ENCODE data around the gene MYO1E. TPM values are rescaled to one million over a fixed set of nuclear protein-coding genes. Genes with fewer than 3 reads are reported as not detected.

The MYO1E gene
- polyA plus RNA-seq, 2 donors, result 39.6 to 43.3 TPM

DNA sequence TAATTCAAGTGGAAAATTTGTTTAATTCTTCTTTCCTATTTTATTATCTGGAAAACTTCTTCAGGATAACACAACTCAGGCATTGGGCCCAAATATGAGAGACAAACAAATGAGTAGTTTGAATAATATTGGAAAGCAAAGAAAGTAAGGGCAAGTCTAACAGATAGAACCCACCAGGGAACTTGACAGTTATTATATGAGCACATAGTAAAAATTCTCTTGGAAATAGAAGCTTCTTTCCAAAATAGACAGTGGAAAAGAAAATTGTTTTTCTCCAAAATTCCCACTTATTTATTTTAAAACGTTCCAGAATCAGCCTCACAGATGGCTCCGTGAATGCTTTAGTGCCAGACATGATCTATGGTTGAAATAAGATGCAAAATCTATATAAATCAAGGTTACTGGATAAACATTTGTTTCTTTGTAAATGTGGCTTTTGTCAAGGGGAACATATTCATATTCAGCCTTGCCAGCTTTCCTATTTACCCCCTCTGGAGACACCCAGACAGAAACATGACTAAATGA, 142.1 kb downstream of the MYO1E start:
- Histone ChIP-seq H3K4me3 (ENCODE audit: low read depth in 1 of 2, low read length in 2 of 2) (no peak overlapping the region), H3K9me3 (ENCODE audit: control insufficient read depth in 2 of 2, insufficient read depth in 1 of 2, low read depth in 1 of 2, low read length in 1 of 2) (no peaks in the 10 kb centered on the region), H3K27ac (ENCODE audit: low read depth in 2 of 2, low read length in 1 of 2) (no peak overlapping the region), H3K36me3 (ENCODE audit: control insufficient read depth in 2 of 2, insufficient read depth in 2 of 2, low read length in 1 of 2) (peaks cover 5 to 8% of the 10 kb centered on the region in 2 donors), H3K4me1 (ENCODE audit: control insufficient read depth in 2 of 2, insufficient read depth in 2 of 2, low read length in 1 of 2) (peaks cover 0 to 4% of the 10 kb centered on the region in 2 donors), H3K27me3 (ENCODE audit: control insufficient read depth in 1 of 2, insufficient read depth in 2 of 2, low read length in 2 of 2) (no peaks in the 10 kb centered on the region)
- 72 to 76% methylated on average over 2 of the region's 2 CpGs for WGBS, 2 donors

DNA sequence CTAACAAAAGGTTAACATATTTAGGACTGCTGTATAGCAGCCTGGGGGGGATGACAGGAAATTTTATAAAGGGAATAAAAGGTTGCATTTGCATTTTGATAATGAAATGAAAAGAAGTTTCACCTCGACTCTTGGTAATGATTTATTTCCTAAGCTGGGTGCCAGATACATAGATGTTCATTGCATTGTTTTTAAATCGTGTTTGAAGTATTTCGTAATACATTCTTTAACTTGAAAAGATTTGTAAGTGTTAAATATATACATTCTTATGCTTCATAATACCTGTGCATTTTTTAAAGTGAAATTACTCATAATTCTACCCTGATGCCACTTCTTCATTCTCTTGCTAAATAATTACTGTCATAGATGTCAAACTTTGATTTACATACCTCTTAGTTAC, 143.2 kb downstream of the MYO1E start:
- Histone ChIP-seq H3K4me3 (ENCODE audit: low read depth in 1 of 2, low read length in 2 of 2) (no peak overlapping the region), H3K27me3 (ENCODE audit: control insufficient read depth in 1 of 2, insufficient read depth in 2 of 2, low read length in 2 of 2) (no peaks in the 10 kb centered on the region), H3K36me3 (ENCODE audit: control insufficient read depth in 2 of 2, insufficient read depth in 2 of 2, low read length in 1 of 2) (peaks cover 5 to 11% of the 10 kb centered on the region in 2 donors), H3K4me1 (ENCODE audit: control insufficient read depth in 2 of 2, insufficient read depth in 2 of 2, low read length in 1 of 2) (peaks cover 0 to 4% of the 10 kb centered on the region in 2 donors), H3K27ac (ENCODE audit: low read depth in 2 of 2, low read length in 1 of 2) (no peak overlapping the region), H3K9me3 (ENCODE audit: control insufficient read depth in 2 of 2, insufficient read depth in 1 of 2, low read depth in 1 of 2, low read length in 1 of 2) (no peaks in the 10 kb centered on the region)
- 52% methylated on average over 3 of the region's 3 CpGs for WGBS, 2 donors

DNA sequence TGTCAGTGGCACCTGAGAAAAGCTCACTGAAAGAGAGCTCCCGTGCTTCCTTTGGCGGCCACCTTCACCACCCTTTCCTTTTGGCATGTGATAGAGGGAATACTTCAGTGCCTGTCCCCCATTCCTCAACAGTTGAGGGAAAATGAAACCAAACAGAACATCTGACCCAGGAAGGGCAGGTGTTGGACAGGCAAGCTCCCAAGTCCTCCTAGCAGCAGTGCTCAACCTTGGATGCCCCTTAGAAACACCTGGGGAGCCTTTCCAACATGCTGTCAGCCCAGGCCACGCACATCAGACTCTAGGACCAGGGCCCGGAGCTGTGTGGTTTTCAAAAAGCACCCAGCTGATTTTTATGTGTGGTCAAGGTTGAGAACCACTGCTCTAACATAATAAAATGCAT, 143.7 kb downstream of the MYO1E start:
- Histone ChIP-seq H3K4me1 (ENCODE audit: control insufficient read depth in 2 of 2, insufficient read depth in 2 of 2, low read length in 1 of 2) (peaks cover 0 to 4% of the 10 kb centered on the region in 2 donors), H3K9me3 (ENCODE audit: control insufficient read depth in 2 of 2, insufficient read depth in 1 of 2, low read depth in 1 of 2, low read length in 1 of 2) (no peaks in the 10 kb centered on the region), H3K4me3 (ENCODE audit: low read depth in 1 of 2, low read length in 2 of 2) (no peak overlapping the region), H3K27ac (ENCODE audit: low read depth in 2 of 2, low read length in 1 of 2) (no peak overlapping the region), H3K27me3 (ENCODE audit: control insufficient read depth in 1 of 2, insufficient read depth in 2 of 2, low read length in 2 of 2) (no peaks in the 10 kb centered on the region), H3K36me3 (ENCODE audit: control insufficient read depth in 2 of 2, insufficient read depth in 2 of 2, low read length in 1 of 2) (peaks cover 5 to 12% of the 10 kb centered on the region in 2 donors)
- 76 to 82% methylated on average over 4 of the region's 4 CpGs for WGBS, 2 donors

DNA sequence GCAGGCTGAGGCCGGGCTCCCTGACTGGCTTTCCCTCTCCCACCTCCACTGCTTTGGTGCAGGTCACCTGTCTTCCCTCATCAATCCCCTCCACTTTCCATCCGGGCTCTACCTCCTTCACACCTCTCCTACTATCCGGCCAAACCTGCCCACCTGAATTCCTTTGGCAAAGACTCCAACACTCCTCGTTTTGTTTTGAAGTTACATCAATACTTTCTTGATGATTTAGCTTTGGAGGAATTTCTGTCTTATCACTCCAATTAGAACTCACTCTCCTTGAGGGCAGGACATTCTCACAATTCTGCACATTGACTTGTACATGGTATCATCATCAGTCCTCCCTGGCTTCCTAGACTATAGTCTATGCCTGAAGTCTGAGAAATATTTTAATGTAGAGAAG, 145.7 kb downstream of the MYO1E start:
- Histone ChIP-seq H3K27me3 (ENCODE audit: control insufficient read depth in 1 of 2, insufficient read depth in 2 of 2, low read length in 2 of 2) (no peaks in the 10 kb centered on the region), H3K27ac (ENCODE audit: low read depth in 2 of 2, low read length in 1 of 2) (no peak overlapping the region), H3K4me3 (ENCODE audit: low read depth in 1 of 2, low read length in 2 of 2) (no peak overlapping the region), H3K36me3 (ENCODE audit: control insufficient read depth in 2 of 2, insufficient read depth in 2 of 2, low read length in 1 of 2) (peaks cover 11 to 15% of the 10 kb centered on the region in 2 donors), H3K4me1 (ENCODE audit: control insufficient read depth in 2 of 2, insufficient read depth in 2 of 2, low read length in 1 of 2) (peaks cover 0 to 2% of the 10 kb centered on the region in 2 donors), H3K9me3 (ENCODE audit: control insufficient read depth in 2 of 2, insufficient read depth in 1 of 2, low read depth in 1 of 2, low read length in 1 of 2) (no peaks in the 10 kb centered on the region)
- 87% methylated on average over 4 of the region's 4 CpGs for WGBS, 2 donors

DNA sequence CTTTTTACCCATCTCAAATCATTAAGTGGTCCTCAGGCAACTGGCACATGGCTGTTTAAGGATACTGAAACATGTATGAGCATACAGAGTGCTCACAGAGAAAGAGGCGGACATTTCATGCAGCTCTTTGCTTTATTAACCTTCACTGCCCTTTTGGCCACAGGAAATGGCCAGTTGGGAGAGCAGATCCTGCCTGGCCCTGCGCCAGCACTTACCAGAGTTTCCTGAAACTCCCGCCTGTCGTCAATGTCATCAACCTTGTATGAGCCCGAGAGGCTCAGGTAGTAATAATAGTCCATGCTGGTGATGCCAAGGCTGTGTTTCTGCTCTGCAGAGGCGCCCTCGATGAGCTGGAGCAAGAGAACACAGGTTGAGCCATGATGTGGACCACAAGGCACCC, 148.2 kb downstream of the MYO1E start:
- H3K27ac ChIP-seq (ENCODE audit: low read depth in 2 of 2, low read length in 1 of 2), result no peak overlapping the region
- H3K4me1 ChIP-seq (ENCODE audit: control insufficient read depth in 2 of 2, insufficient read depth in 2 of 2, low read length in 1 of 2), result no peaks in the 10 kb centered on the region
- H3K36me3 ChIP-seq (ENCODE audit: control insufficient read depth in 2 of 2, insufficient read depth in 2 of 2, low read length in 1 of 2), result peaks cover 6 to 13% of the 10 kb centered on the region in 2 donors
- no peak overlapping the region for H3K4me3 ChIP-seq (ENCODE audit: low read depth in 1 of 2, low read length in 2 of 2)
- H3K27me3 ChIP-seq (ENCODE audit: control insufficient read depth in 1 of 2, insufficient read depth in 2 of 2, low read length in 2 of 2), result no peaks in the 10 kb centered on the region
- H3K9me3 ChIP-seq (ENCODE audit: control insufficient read depth in 2 of 2, insufficient read depth in 1 of 2, low read depth in 1 of 2, low read length in 1 of 2), result no peaks in the 10 kb centered on the region
- 81 to 82% methylated on average over 7 of the region's 7 CpGs for WGBS, 2 donors

DNA sequence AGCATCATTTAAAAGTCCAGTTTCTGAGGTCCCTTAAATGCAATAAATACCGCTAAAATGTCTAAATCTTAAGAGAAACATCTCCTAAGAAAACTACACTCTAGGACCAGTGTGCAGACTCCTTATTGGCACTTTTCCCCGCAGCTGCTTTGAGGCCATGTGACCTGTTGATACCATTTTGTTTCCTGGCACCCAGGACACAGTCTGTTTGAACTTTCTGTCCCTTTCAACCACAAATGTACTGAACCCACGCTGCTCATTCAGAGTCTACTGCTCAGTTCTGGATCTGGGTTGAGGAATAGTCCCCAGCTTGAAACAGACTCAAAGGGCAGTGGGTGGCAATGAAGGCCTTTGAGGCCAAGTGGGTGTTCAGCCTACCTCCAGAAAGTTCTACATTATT, 148.9 kb downstream of the MYO1E start:
- WGBS, 2 donors, result 78 to 81% methylated on average over 3 of the region's 3 CpGs
- Histone ChIP-seq H3K27me3 (ENCODE audit: control insufficient read depth in 1 of 2, insufficient read depth in 2 of 2, low read length in 2 of 2) (no peaks in the 10 kb centered on the region), H3K4me1 (ENCODE audit: control insufficient read depth in 2 of 2, insufficient read depth in 2 of 2, low read length in 1 of 2) (no peaks in the 10 kb centered on the region), H3K27ac (ENCODE audit: low read depth in 2 of 2, low read length in 1 of 2) (no peak overlapping the region), H3K9me3 (ENCODE audit: control insufficient read depth in 2 of 2, insufficient read depth in 1 of 2, low read depth in 1 of 2, low read length in 1 of 2) (no peaks in the 10 kb centered on the region), H3K36me3 (ENCODE audit: control insufficient read depth in 2 of 2, insufficient read depth in 2 of 2, low read length in 1 of 2) (peaks cover 8 to 11% of the 10 kb centered on the region in 2 donors), H3K4me3 (ENCODE audit: low read depth in 1 of 2, low read length in 2 of 2) (no peak overlapping the region)

DNA sequence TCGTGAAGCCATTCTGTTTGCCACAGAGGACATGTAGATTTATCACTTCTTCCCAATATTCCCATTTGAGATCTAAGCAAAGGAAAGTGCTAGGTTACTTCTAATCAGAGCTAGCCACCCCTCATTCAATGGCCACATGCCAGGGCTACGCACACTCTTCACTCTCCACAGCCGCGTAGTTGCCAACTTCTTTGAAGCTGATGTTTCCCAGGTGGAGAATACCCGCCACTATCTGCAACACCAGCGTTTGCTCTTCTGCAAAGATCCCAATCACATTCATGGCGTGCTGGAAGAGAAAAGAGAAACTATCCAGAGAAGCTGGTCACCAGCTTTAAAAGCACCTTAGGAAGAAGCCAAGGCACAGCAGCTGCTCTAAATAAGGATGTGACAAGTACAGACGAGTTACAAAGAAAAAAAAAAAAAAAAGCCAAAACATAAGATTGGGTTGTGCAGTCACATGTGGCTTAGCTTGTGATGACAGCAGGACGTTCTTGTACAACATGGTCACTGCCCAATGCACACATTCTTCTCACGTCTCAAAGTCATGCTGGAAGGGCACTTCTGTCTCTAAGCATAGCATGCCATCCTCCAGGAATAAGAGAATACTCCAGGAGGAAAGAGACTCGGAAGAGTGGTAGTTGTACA, 149.6 kb downstream of the MYO1E start:
- H3K9me3 ChIP-seq (ENCODE audit: control insufficient read depth in 2 of 2, insufficient read depth in 1 of 2, low read depth in 1 of 2, low read length in 1 of 2), result no peaks in the 10 kb centered on the region
- peaks cover 10% of the 10 kb centered on the region in 2 donors for H3K36me3 ChIP-seq (ENCODE audit: control insufficient read depth in 2 of 2, insufficient read depth in 2 of 2, low read length in 1 of 2)
- H3K4me3 ChIP-seq (ENCODE audit: low read depth in 1 of 2, low read length in 2 of 2), result no peak overlapping the region
- no peak overlapping the region for H3K27ac ChIP-seq (ENCODE audit: low read depth in 2 of 2, low read length in 1 of 2)
- no peaks in the 10 kb centered on the region for H3K27me3 ChIP-seq (ENCODE audit: control insufficient read depth in 1 of 2, insufficient read depth in 2 of 2, low read length in 2 of 2)
- H3K4me1 ChIP-seq (ENCODE audit: control insufficient read depth in 2 of 2, insufficient read depth in 2 of 2, low read length in 1 of 2), result no peaks in the 10 kb centered on the region
- WGBS, 2 donors, result 86 to 87% methylated on average over 11 of the region's 11 CpGs

DNA sequence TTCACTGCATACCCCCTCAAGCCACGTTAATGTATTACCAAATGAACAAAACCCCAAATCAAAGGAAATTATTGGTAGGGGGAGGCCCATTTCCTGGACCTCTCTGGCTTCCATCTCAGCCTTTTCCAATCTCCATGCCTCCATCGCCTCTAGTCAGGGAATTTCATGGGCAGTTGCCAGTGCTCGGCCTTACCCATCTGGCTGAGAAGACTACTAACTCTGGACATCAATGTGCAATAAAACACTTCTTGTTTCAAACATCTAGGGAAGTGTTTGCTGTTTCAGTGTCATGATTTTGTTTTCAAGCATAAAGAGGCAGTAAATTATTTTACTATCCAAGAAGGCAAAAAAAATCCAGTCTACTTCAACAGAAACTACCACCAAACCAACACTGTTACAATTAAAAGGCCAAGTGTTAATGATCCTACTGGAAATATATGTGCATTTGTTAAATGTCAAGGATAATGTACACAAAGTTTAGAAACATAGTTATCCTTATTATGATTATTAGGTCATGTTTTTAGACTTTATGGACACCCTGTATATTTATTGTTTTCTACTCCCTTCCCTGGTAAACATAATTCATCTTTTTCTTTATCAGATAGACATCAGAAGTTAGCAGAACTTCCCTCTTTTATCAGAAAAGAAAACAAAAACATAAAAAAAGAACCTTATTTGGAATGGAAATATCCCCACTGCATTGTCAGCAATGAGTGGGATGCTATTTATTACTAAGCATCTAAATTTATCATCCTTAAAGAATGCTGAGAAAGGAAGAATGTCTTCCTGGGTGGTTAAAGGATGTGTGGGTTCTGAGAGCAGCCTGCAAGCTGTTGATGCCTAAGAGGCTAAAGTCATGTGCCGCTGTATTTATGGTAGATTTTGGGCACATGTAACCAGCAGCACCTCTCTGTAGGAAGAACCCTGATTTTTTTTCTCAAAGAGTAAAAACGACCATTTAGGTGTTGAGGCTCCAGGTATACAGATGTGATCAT, 150.9 kb downstream of the MYO1E start:
- H3K27me3 ChIP-seq (ENCODE audit: control insufficient read depth in 1 of 2, insufficient read depth in 2 of 2, low read length in 2 of 2), result no peaks in the 10 kb centered on the region
- H3K27ac ChIP-seq (ENCODE audit: low read depth in 2 of 2, low read length in 1 of 2), result no peak overlapping the region
- no peak overlapping the region for H3K4me3 ChIP-seq (ENCODE audit: low read depth in 1 of 2, low read length in 2 of 2)
- WGBS, 2 donors, result 78 to 80% methylated on average over 5 of the region's 5 CpGs
- no peaks in the 10 kb centered on the region for H3K4me1 ChIP-seq (ENCODE audit: control insufficient read depth in 2 of 2, insufficient read depth in 2 of 2, low read length in 1 of 2)
- peaks cover 10 to 12% of the 10 kb centered on the region in 2 donors for H3K36me3 ChIP-seq (ENCODE audit: control insufficient read depth in 2 of 2, insufficient read depth in 2 of 2, low read length in 1 of 2)
- no peaks in the 10 kb centered on the region for H3K9me3 ChIP-seq (ENCODE audit: control insufficient read depth in 2 of 2, insufficient read depth in 1 of 2, low read depth in 1 of 2, low read length in 1 of 2)

DNA sequence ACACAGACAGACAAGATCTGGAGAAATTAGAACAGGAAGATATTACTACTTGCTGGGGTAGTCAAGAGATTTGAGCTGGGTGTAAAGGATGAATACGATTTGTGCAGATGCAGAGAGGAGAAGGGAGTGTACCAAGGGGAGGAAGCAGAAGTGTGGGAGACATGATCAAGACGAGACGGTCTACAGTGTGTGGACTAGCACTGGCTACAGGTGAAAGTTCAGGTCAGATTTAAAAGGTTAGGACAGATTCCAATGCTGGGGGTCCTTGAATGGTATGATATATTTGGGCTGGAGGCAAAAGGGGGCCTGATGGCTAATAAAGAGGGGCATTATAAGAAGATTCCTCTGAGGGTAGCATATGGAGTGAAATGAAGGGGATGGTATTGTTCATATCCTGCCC, 154.0 kb downstream of the MYO1E start:
- no peaks in the 10 kb centered on the region for H3K9me3 ChIP-seq (ENCODE audit: control insufficient read depth in 2 of 2, insufficient read depth in 1 of 2, low read depth in 1 of 2, low read length in 1 of 2)
- WGBS, 2 donors, result 87 to 97% methylated on average over 3 of the region's 3 CpGs
- no peak overlapping the region for H3K4me3 ChIP-seq (ENCODE audit: low read depth in 1 of 2, low read length in 2 of 2)
- peaks cover 5 to 7% of the 10 kb centered on the region in 2 donors for H3K36me3 ChIP-seq (ENCODE audit: control insufficient read depth in 2 of 2, insufficient read depth in 2 of 2, low read length in 1 of 2)
- no peaks in the 10 kb centered on the region for H3K27me3 ChIP-seq (ENCODE audit: control insufficient read depth in 1 of 2, insufficient read depth in 2 of 2, low read length in 2 of 2)
- no peaks in the 10 kb centered on the region for H3K4me1 ChIP-seq (ENCODE audit: control insufficient read depth in 2 of 2, insufficient read depth in 2 of 2, low read length in 1 of 2)
- no peak overlapping the region for H3K27ac ChIP-seq (ENCODE audit: low read depth in 2 of 2, low read length in 1 of 2)
